ENCODE measurements around the gene ORAI3. TPM values are rescaled to one million over a fixed set of nuclear protein-coding genes. Genes with fewer than 3 reads are reported as not detected.

ORAI3 gene
- total RNA-seq, 2 experiments from 2014 or later: 7.8 to 18.3 TPM

- H3K79me2 ChIP-seq (ENCODE audit: insufficient read depth, low read depth, low read length): peaks cover 27% of the 10 kb centered on the region
- peaks cover 11% of the 10 kb centered on the region for H4K20me1 ChIP-seq (ENCODE audit: insufficient read depth, low read length)
- POLR2A ChIA-PET: interaction anchor here (0.5 kb wide), 1 partner anchor 133 kb away, joined by 3 read pairs; no protein-coding TSS in a partner anchor
- H3K4me1 ChIP-seq (ENCODE audit: insufficient read depth, low read length, poor library complexity, severe bottlenecking): peaks cover 33% of the 10 kb centered on the region
- peak overlapping the region; percentile 90 for H3K27ac ChIP-seq (ENCODE audit: low read depth, low read length, poor library complexity, severe bottlenecking)
- peak overlapping the region; percentile 75 for H3K4me3 ChIP-seq (ENCODE audit: low read depth, low read length, poor library complexity, severe bottlenecking)
- intact Hi-C loops (cut with micrococcal nuclease; ENCODE audit: unreplicated experiment): loop anchor here (5.0 kb wide), 1 partner anchor 114 kb away; the partner anchor contains the start of genes ZNF646 and ZNF668
- CTCF ChIA-PET (ENCODE audit: unreplicated experiment): interaction anchor here (0.6 kb wide), 1 partner anchor 33 kb away, joined by 3 read pairs; no protein-coding TSS in a partner anchor
- no TSS peak for BruUV-seq (replicated peaks)
- no peaks in the 10 kb centered on the region for H3K9me3 ChIP-seq (ENCODE audit: low read length)
- H3K9me2 ChIP-seq (ENCODE audit: insufficient read depth, low read length): no peaks in the 10 kb centered on the region
- peak overlapping the region; percentile 94 for H3K4me2 ChIP-seq (ENCODE audit: low read length)
- H2AFZ ChIP-seq (ENCODE audit: low read length): no peak overlapping the region
- peak; percentile 73 for DNase-seq (ENCODE audit: low spot score)
- H3K36me3 ChIP-seq (ENCODE audit: insufficient read depth, low read length): peaks cover 49% of the 10 kb centered on the region
- TF ChIP-seq CTCF (conservative IDR thresholded peaks at IDR 0.05; ENCODE audit: low read length) (no peak), EZH2phosphoT487 (IDR thresholded peaks at IDR 0.05; ENCODE audit: borderline replicate concordance, low read depth, low read length) (no peak)
These were observed 9.6 kb downstream of the ORAI3 start for GRCh38 chr16:30958175-30959079.

GRCh38 chr16:30961384-30961783 lies 12.5 kb downstream of the ORAI3 start:
- Histone ChIP-seq H3K36me3 (ENCODE audit: insufficient read depth, low read length) (peaks cover 77% of the 10 kb centered on the region), H3K4me2 (ENCODE audit: low read length) (no peak overlapping the region), H3K9me2 (ENCODE audit: insufficient read depth, low read length) (no peaks in the 10 kb centered on the region), H3K4me1 (ENCODE audit: insufficient read depth, low read length, poor library complexity, severe bottlenecking) (peaks cover 16% of the 10 kb centered on the region), H3K79me2 (ENCODE audit: insufficient read depth, low read depth, low read length) (peaks cover 25% of the 10 kb centered on the region), H4K20me1 (ENCODE audit: insufficient read depth, low read length) (peaks cover 11% of the 10 kb centered on the region), H2AFZ (ENCODE audit: low read length) (no peak overlapping the region), H3K9me3 (ENCODE audit: low read length) (no peaks in the 10 kb centered on the region), H3K27ac (ENCODE audit: low read depth, low read length, poor library complexity, severe bottlenecking) (no peak overlapping the region), H3K4me3 (ENCODE audit: low read depth, low read length, poor library complexity, severe bottlenecking) (no peak overlapping the region)
- ChIA-PET CTCF (ENCODE audit: unreplicated experiment) (no interaction called here), POLR2A (interaction anchor here (0.6 kb wide), 1 partner anchor 267 kb away, joined by 3 read pairs; no protein-coding TSS in a partner anchor)
- no peak for DNase-seq (ENCODE audit: low spot score)
- TF ChIP-seq CTCF (conservative IDR thresholded peaks at IDR 0.05; ENCODE audit: low read length): no peak
- no peak for TF ChIP-seq EZH2phosphoT487 (IDR thresholded peaks at IDR 0.05; ENCODE audit: borderline replicate concordance, low read depth, low read length)
- BruUV-seq (replicated peaks): no TSS peak
- intact Hi-C loops (cut with micrococcal nuclease; ENCODE audit: unreplicated experiment): no loop called here
